GM21723 (cell line): ENCODE results near the gene PPP1R2.
"Not testable (repeated sequence)": the region's sequence is repeated elsewhere in the genome, so short reads cannot be mapped to it uniquely, and the experiment has no call there.

ENCODE experiments used
- ATAC-seq: cut with Tn5 transposase; IDR thresholded peaks from one replicate; pipeline ENCODE4 v1.9.1; 2021; ENCODE audit warnings: mild to moderate bottlenecking, moderate library complexity; ENCODE audit not compliant: unreplicated experiment

The PPP1R2 gene

DNA sequence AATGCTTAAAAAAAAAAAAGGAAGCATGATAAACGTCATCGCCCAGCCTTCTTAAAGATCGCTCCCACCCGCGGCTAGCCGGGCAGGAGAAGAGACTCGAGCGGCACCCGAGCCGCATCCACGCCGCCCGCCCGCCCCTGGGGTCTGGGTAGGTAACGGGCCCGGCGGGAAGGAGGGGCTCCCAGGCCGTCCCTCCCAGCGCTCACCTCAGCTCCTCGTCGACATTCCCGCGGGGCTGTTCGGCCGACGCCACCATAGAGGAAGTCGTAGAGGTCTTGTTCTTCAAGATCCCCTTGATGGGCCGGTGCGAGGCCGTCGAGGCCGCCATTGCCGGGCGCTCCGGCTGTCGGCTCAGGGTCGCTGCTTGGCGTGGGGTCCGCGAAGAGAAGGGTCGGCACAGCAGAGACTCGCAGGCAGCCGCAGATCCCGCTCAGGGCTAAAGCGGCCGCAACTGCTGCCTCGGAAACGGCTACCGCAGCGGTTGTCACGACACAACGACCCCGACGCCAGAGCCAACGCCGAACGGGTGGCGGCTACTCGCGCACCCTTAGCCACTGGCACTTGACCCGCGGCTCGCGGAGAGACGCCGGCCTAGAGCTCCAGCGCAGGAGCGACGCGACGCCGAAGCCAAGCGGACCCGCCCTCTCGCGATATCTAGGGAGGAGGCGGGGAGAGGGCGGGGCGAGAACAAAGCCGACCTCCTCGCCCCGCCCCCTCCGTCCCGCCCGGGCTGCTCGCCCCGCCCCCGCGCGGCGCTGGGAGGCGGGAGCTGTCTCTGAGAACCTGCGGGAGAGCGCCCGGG lies at the start of gene PPP1R2:
Gene PPP1R2 (minus strand): TSS at position 628 of the 802 bp plus-strand sequence. CDS start 300 bp downstream, at position 328.
- peak; percentile 76 for ATAC-seq

DNA sequence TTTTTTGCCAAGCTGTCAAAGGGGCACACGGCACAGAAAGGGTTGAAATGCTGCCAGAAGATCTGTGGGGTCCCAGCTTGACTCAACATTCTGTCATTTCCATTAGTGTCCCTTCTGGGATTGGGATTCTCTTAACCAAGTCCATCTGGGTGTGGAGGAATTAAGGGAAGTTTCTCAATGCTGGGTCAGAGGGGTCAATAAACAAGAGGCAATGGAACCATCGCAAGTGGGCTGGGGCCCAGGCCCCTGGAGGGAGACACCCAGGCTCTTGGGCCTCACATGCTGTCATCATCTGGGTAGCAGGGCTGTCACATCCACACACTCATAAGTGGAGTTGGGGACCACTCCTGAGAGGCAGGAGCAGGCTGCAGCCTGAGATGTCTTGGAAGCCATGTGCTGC lies 48.7 kb upstream of the PPP1R2 start:
- no peak for ATAC-seq

GRCh38 chr3:195591220-195591619 lies 48.1 kb upstream of the PPP1R2 start:
- no peak for ATAC-seq

DNA sequence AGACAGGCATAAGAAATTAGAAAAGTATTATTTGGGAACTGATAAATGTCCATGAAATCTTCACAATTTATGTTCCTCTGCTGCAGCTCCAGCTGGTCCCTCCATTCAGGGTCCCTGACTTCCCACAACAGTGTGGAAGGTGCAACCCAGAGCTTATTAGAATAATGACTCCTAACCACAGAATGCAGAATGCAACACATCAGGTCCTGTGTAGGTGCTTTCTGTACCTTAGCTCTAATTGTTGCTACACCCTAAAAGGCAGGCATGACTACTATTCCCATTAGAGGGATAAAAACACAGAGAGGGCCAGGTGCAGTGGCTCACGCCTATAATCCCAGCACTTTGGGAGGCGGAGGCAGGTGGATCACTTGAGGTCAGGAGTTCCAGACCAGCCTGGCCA lies 47.3 kb upstream of the PPP1R2 start:
- ATAC-seq: not testable (repeated sequence)

GRCh38 chr3:195589796-195590195 lies 46.7 kb upstream of the PPP1R2 start:
- not testable (repeated sequence) for ATAC-seq

DNA sequence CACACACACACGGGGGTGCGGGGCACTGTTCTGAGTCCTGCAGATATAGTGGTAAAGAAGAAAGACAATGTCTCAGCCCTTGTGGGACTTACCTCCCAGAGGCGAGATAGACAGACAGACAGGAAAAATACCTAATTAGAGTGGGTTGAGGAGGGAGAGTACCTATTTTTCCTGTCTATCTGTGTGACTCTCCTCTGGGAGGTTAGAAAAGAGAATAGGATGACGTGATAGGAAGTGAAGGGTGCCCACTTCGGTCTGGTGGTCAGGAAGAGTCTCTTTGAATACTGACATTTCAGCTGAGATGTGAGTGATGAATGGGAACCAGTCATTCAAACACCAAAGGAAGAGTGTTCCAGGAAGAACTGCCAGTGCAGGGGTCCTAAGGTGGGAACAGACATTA lies 44.7 kb upstream of the PPP1R2 start:
- ATAC-seq: no peak

DNA sequence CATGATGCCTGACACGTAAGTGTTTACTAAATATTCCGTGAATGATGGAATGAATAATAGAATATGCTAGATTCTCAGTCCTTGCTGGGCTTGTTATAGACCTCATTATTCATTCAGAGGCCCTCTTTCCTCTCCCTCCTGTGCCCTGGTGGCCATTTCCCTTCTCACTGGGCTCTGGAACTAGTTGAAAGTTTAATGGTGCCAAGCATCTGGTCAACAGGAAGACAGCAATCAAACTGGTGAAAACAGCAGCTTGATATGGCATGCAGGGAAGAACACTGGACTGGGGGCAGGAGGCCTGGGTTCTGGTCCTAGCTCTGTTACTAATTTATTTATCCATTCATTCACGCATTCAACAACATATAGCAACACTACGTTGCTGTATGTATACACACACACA lies 44.3 kb upstream of the PPP1R2 start:
- ATAC-seq: no peak

DNA sequence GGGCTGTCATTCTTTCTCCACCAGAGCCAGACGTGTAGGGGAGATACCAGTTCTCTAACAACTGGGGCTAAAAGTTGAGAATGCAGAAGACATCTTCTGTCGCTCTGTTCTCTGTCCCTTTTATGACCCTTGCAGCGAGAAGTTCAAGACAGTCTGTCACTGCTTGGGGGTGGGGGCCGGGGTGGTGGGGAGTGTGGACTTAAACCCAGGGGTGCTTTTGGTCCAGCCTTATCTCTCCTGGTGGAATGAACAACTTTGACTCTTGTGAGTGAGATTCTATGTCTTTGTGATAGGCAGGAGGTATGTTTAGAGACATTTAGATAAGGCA lies 41.4 kb upstream of the PPP1R2 start:
- ATAC-seq: no peak

GRCh38 chr3:195583831-195584542 lies 40.9 kb upstream of the PPP1R2 start, which contains the start of gene APOD:
Gene APOD, minus strand, starts transcription at chr3:195583940. Its CDS starts 4,479 bp downstream, at chr3:195579461.
- no peak for ATAC-seq

GRCh38 chr3:195582947-195583346 lies 39.8 kb upstream of the PPP1R2 start:
- ATAC-seq: no peak

- no peak for ATAC-seq
Observed at GRCh38 chr3:195580744-195581443, 37.8 kb upstream of the PPP1R2 start.

GRCh38 chr3:195579281-195579680 lies 36.2 kb upstream of the PPP1R2 start:
- no peak for ATAC-seq

- no peak for ATAC-seq
Observed at GRCh38 chr3:195578565-195578964, 35.4 kb upstream of the PPP1R2 start.

- ATAC-seq: no peak
Observed at GRCh38 chr3:195577645-195578177, 34.6 kb upstream of the PPP1R2 start.

DNA sequence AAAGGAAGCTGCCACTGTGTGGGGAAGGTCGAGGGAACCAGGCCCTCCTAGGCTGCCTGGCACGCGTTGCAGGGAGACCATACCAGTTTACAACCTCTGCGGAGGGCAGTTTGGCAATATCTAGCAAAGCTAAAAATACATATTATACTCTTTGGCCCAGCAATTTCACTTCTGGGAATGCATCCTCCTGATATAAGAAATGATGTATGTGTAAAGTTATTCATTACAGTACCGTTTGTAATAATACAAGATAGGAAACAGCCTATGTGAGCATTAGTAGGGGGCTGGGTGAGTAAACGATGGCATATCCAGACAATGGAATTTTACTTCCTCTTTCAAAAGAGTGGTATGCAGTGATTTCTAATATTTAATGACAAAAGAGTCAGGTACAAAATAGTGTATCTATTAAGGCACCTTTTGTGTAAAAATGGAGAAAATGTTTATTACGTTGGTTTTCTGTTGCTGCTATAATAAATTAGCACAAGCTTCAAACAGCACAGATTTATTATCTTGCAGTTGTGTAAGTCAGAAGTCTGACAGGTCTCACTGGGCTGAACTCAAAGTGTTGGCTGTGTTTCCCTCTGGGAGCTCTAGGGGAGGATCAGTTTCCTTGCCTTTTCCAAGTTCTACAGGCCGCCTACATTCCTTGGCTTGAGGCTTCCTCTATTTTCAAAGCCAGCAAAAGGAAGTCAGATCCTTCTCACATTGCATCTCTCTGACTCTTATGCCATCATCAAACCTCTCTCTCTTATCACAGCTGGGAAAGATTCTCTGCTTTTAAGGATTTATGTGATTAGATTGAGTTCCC lies 31.6 kb upstream of the PPP1R2 start:
- ATAC-seq: no peak

- no peak for ATAC-seq
Observed at GRCh38 chr3:195573611-195574496, 30.7 kb upstream of the PPP1R2 start.

GRCh38 chr3:195571361-195571760 lies 28.2 kb upstream of the PPP1R2 start:
- ATAC-seq: no peak

DNA sequence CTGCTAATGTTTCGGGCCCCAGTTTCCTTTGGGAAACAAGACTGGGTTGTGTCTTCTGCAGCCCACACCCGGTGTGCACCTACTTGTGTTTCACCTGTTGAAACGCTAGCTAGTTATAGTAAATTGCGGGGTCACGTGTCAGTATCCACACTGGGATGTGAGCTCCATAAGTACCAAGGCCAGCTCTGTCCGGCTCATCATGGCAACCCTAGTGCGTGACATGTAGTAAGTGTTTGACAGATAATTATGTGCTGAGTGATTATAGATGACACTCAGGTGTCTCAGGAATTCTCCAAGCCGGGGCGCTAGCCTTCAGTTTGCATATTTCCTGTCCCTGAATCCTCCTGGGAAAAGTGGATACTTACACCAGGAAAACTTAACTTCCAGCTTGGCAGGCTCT lies 27.8 kb upstream of the PPP1R2 start:
- no peak for ATAC-seq

- ATAC-seq: no peak
Observed at GRCh38 chr3:195570344-195570743, 27.2 kb upstream of the PPP1R2 start.

GRCh38 chr3:195568630-195569029 lies 25.5 kb upstream of the PPP1R2 start:
- no peak for ATAC-seq
